Activated T-helper 1 cell treated with Interleukin-2 at 50 U/mL for 16 hours (primary cell): Measurements from ENCODE around the gene PERP.
"Not testable (repeated sequence)": the region's sequence is repeated elsewhere in the genome, so short reads cannot be mapped to it uniquely, and the experiment has no call there.

ENCODE experiments used
- DNase-seq: peaks from one replicate; pipeline ENCODE4 v3.0.0-alpha.2; 2020; ENCODE audit warnings: low read depth

PERP gene

GRCh38 chr6:138105446-138105845 is 1.8 kb downstream of the PERP start:
- DNase-seq = no peak

GRCh38 chr6:138104618-138105213 is 2.5 kb downstream of the PERP start:
- no peak for DNase-seq

- no peak for DNase-seq
Observed at GRCh38 chr6:138103871-138104270, 3.3 kb downstream of the PERP start.

GRCh38 chr6:138101946-138102731 is 5.1 kb downstream of the PERP start:
- no peak for DNase-seq

- DNase-seq = no peak
Observed at GRCh38 chr6:138099832-138100231, 7.4 kb downstream of the PERP start.

- DNase-seq = no peak
Observed at GRCh38 chr6:138098306-138098705, 8.9 kb downstream of the PERP start.

- no peak for DNase-seq
Observed at GRCh38 chr6:138094260-138094659, 13.0 kb downstream of the PERP start.

- no peak for DNase-seq
Observed at GRCh38 chr6:138093632-138094031, 13.6 kb downstream of the PERP start.

GRCh38 chr6:138092686-138093085 is 14.5 kb downstream of the PERP start:
- DNase-seq = no peak

- no peak for DNase-seq
Observed at GRCh38 chr6:138089325-138089724, 17.9 kb downstream of the PERP start.

GRCh38 chr6:138088326-138088762 is 18.9 kb downstream of the PERP start:
- DNase-seq = no peak

- DNase-seq = no peak
Observed at GRCh38 chr6:138087593-138088325, 19.5 kb downstream of the PERP start.

GRCh38 chr6:138086573-138087196 is 20.5 kb downstream of the PERP start:
- no peak for DNase-seq

GRCh38 chr6:138085839-138086222 is 21.4 kb downstream of the PERP start:
- no peak for DNase-seq

- no peak for DNase-seq
Observed at GRCh38 chr6:138084904-138085838, 22.0 kb downstream of the PERP start.

GRCh38 chr6:138082232-138082631 is 25.0 kb downstream of the PERP start:
- no peak for DNase-seq

- not testable (repeated sequence) for DNase-seq
Observed at GRCh38 chr6:138079556-138079955, 27.7 kb downstream of the PERP start.

- DNase-seq = no peak
Observed at GRCh38 chr6:138078491-138078890, 28.7 kb downstream of the PERP start.

GRCh38 chr6:138073264-138073663 is 34.0 kb downstream of the PERP start:
- no peak for DNase-seq

GRCh38 chr6:138063726-138064125 is 43.5 kb downstream of the PERP start:
- no peak for DNase-seq

GRCh38 chr6:138054982-138055381 is 52.2 kb downstream of the PERP start:
- no peak for DNase-seq
